NCI-H128 (cell line): ENCODE data around the gene THRA.
"Not testable (repeated sequence)": the region's sequence is repeated elsewhere in the genome, so short reads cannot be mapped to it uniquely, and the experiment has no call there.

ENCODE experiments used
- DNase-seq: peaks from one replicate; lab custom pipeline; 2025; ENCODE audit not compliant: unreplicated experiment; lab: John Stamatoyannopoulos, UW

Gene THRA

GRCh38 chr17:40112191-40112711, 49.5 kb downstream of the THRA start:
- DNase-seq, result no peak

DNA sequence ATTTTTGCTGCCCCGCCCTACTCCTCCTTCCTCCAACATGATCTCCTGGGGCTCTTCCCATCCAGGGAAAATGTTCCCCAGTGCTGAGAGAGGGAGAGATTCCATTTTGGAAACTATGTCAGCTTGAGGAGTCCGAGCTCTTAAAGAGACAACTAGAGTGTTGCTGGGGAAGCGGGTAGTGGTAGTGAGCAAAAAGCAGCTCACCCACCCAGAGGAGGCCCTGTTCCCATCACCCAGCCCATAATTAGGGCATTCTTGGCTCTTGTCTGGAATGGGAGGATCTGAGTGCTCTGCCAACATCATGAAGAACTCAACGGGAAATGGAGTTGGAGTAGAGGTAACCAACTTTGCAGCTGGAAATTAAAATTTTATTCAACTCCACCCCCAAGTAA, 49.9 kb downstream of the THRA start:
- DNase-seq, result no peak

- DNase-seq, result peak; percentile 77
These were observed 50.5 kb downstream of the THRA start for GRCh38 chr17:40113110-40113906.

DNA sequence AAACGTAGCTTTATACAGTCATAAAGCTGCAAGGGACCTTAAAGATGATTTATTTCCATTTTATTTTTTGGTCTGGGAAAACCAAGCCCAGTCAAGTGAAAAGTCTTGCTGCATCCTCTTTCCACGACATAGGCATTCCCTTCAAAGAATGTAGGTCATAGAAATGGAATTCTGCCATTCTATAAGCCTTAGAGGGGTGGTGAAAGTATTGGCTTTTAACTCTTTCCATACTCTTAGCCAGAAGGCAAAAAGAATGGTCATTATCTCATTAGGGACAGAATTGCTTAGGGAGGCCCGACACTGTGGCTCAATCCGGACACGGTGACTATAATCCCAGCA, 51.1 kb downstream of the THRA start:
- no peak for DNase-seq

GRCh38 chr17:40115101-40115436, 52.3 kb downstream of the THRA start:
- DNase-seq, result no peak

GRCh38 chr17:40121181-40122135, 58.7 kb downstream of the THRA start, which contains the start of gene MSL1:
MSL1 (plus strand) TSS chr17:40121971; CDS start chr17:40122613, 642 bp downstream.
- DNase-seq, result peak; percentile 41

GRCh38 chr17:40122136-40122998, 59.6 kb downstream of the THRA start:
- no peak for DNase-seq

- no peak for DNase-seq
These were observed 60.4 kb downstream of the THRA start for GRCh38 chr17:40122999-40123810.

GRCh38 chr17:40123811-40124114, 61.0 kb downstream of the THRA start:
- DNase-seq, result no peak

DNA sequence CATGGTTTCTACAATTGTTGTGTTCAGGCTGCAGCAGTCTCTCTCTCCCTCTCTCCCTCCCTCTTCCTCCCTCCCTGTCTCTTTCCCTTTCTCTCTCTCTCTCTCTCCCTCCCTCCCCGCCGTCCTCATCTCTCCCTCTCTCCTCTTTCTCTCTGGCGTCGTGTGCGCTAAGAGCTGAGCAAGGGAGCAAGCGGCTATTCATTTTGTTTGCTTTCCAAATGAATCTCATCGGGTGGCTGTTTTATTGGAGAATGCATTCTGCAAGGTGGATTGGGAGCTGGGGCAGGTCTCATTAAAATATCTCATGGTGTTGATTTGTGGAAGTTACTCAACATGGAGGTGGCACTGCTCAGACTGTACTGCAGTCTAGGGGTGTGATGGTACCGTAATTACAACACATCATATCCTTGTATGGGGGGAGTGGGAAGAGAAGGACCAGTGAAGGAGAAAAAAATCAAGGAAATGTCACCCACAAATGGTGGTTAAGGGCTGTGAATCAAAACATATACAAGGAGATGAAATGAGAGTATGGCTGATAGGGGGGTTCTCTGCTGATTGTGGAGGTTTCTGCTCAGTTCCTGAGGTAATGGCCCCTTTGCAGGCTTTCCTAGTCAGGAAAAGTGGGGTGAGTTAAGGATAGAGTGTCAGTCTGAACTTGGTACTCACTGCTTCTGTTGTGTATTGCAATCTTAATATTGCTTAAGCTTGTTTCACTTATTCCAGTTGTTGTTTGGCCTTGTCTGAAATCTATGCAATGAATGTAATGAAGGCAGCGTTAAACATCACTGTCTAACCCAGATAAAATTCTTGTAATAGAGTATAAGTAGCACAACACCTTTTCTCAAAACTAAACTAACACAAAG, 61.7 kb downstream of the THRA start:
- DNase-seq, result no peak

GRCh38 chr17:40129498-40129897, 66.7 kb downstream of the THRA start:
- no peak for DNase-seq

DNA sequence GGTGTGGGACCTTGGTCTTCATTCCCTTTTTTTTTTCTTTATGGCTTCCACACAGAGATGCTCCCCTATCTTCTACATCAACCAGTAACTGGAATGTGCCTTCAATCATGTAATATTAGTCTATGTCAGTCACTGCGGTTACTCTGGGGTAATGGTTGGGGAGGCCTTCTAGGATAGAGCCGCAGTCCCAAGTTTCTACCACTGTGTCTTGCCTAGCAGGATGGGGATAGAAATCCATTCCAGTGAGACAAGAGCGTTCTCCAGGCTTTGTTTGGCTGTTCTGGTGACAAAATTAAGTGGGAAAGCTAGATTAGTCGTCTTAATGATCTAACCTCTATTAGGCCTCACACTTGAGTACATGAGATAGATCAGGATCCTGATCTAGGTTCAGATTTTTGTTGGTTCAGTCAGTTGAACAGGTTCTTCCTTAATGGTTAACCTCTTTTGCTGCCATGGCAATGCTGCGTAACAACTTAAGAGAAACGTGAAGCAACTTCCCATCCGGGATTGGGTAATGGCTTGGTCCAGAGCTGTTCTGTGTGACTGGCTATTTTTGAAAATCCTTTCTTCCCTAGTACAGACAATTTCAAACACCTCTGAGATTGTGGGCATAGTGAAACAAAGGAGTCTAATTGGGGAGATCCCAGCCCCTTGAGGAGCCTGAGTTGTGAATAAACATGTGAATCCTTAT, 67.7 kb downstream of the THRA start:
- no peak for DNase-seq

DNA sequence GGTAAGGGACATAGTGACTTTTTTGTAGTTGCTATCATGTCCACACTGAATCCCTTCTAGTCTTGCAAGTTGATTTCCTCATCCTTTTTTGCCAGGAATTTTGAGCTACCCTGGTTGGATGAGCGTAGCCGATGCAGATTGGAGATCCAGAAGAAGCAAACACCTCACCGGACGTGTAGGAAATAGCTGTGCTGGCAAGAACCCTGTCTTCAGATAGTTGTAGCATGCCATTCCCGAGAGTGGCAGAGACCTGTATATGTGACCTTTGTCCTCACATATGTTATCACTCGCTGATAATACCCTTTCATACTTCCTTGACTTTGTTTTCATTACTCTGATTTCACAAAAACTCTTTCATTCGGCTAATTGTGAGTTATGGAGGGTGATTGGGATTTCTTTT, 71.4 kb downstream of the THRA start:
- no peak for DNase-seq

DNA sequence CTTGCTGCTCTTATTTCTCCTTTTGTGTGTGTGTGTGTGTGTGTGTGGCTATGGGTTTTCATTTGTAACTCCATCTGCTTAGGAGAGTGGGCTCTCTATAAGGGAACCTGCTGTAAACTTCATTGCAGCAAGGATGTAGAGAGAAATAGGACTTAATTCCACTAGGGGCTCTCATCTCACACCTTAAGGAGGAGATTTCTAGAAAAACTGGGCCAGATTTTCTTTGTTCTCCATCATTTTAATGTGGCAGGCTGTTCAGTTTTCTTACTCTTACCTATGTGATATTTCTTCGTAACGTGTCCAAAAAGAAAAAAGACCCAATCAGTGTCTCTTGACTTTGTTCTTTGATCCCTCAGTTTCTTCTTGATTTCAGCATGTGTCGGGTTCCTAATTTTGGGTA, 73.1 kb downstream of the THRA start:
- DNase-seq, result no peak

GRCh38 chr17:40139566-40140058, 76.8 kb downstream of the THRA start:
- no peak for DNase-seq

GRCh38 chr17:40143166-40143565, 80.4 kb downstream of the THRA start:
- not testable (repeated sequence) for DNase-seq
